Kidney glomerular epithelial cell (primary cell): Measurements from ENCODE around the gene MACC1.
"Not testable (repeated sequence)": the region's sequence is repeated elsewhere in the genome, so short reads cannot be mapped to it uniquely, and the experiment has no call there.

ENCODE experiments used
- DNase-seq: peaks from one replicate; lab custom pipeline; 2025; lab: John Stamatoyannopoulos, UW

The MACC1 gene

GRCh38 chr7:20207811-20208210, 9.4 kb downstream of the MACC1 start:
- DNase-seq = not testable (repeated sequence)

GRCh38 chr7:20206104-20206896, 10.9 kb downstream of the MACC1 start:
- peak; percentile 68 for DNase-seq

GRCh38 chr7:20203316-20203715, 13.9 kb downstream of the MACC1 start:
- no peak for DNase-seq

GRCh38 chr7:20201380-20201779, 15.8 kb downstream of the MACC1 start:
- no peak for DNase-seq

GRCh38 chr7:20200971-20201370, 16.2 kb downstream of the MACC1 start:
- DNase-seq = no peak

DNA sequence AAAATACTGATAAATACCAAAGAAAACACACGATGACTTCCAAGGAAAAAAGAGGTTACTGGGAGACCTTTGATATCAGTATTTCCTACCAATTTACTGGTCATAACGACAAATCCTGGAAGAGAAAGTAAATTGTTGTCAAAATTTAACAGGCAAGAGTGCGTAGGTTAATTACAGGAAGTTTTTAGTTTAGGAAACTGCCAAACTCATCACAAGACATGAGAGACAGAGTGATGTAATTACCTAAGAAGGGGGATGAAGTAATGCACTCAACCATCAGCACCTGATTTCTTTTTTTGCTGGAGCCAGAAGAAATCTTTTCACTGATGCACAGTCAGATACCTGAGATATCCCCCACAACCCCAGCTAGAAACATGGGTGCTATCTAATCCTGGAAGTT, 16.8 kb downstream of the MACC1 start:
- no peak for DNase-seq

DNA sequence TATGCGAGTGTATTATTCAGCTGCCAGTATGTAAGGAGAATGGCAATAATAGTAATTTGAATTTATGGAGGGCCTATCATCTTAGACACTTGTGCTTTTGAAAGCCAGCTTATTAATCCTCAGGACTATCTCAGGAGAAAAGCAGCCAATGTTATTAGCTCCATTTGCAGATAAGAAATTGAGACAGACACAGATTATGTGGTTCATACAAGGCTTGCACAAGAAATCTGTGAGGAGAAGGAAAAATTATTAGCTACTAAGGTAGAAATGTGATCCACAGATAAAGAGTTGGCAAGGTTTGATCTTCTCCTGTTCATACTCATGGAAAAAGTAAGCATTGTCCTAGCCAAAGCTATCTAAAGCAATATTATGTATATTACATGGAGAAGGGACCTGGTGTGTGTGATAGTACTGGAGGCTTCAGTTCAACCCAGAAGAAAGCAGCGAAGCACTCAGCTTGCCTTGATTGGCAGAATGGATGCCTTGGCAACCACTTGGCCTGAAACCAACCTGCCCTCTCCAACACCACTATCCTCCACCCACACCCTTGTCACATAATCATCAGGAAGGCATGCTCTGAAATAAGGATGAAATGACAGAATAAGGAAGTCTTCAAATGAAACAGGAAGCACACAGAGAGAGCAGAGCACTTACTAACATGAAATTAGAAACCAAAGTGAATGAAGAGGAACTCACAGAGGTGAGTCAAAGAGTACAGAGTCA, 18.0 kb downstream of the MACC1 start:
- peak; percentile 98 for DNase-seq

DNA sequence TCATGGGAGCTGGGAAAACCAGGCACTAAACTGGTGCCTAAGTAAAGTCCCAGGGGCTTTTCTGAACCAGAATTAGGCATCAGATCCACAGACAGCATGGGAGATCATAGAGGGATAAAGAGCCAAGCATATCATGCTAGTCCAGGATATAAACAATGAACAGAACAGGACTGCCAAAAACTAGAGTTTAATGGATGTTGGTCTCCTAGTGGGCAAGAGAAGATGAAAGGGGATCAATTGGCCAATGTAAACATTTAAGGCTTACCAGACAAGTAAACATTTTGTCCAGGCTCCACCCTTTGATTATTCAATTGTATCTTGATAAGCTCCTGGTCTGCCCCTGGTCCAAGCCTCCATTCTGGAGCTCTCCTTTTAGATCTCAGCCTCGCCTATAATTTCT, 18.9 kb downstream of the MACC1 start:
- no peak for DNase-seq

DNA sequence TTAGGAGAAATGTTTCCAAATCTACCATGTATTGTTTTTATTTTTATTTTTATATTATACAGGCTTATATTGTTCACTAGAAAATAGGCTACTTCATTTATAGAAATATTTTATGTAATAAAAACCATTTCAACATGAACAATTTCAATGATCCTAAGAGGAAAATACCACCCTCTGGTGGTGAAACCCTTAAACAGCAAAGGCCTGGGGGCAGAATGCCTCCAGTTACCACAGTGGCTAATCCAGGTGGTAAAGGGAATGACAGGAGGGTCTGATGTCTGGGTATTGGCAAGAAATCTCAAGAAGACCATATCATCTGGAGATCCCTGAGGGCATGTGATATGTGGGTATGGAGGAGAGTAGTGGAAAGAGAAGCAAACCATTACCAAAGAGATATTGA, 19.3 kb downstream of the MACC1 start:
- DNase-seq = no peak

DNA sequence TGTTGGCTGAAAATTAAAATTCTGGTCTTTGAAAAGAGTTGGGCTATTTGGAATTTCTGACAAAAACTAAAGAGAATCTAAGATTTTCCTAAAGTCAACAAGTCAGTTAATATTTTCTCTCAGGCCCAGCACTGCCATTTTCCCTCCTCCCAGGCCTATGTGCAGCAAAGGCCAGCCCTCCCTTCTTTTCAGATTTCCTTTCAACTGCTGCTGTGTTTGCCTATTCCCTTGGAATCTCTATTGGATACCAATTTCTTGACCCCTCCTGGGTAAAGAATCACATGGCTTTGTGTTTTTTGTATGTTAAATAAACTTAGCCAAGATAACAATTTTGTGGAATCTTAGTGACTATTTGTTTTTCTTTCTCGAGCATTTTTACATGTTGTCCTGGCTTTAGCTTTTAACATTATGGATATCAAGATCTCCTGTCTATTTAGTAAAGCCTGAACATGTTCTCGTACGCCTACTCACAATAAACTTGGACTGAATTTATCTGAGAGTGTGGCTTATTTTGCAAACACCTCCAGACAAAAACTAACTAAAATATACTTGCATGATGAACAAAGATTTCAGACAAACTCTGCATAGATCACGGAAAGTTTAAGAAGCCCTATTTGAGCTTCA, 19.9 kb downstream of the MACC1 start:
- DNase-seq = no peak

DNA sequence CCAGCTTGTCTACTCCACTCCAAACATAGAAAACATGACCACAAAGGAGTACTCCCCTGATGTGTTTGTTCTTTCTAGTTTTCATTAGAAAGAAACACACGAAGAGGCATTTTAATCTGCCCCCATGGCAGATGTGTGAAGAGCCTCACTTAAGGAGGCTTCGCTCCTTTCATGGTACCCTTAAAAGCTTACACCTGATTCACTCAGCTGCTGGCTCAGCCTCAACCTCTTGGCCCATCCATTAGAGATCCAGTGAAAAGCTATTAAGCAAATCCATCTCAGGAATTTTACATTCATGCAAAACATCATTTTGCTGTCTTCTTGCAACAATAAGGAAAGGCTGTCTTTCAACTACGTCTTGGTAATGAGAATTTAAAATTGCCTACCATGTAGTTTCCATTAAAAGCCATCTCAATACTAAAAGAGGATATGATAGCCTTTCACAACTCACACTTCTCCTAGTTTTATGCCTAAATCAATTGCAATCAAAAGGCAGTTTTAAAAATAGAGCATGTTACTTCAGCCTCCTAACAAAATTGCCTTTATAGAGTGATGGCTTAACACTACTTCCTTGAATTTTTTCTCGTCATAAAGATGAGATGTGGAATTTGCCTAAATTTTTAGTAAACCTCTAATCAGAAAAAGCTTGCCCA, 22.7 kb downstream of the MACC1 start:
- DNase-seq = no peak

- no peak for DNase-seq
Measured at GRCh38 chr7:20193873-20194272, 23.3 kb downstream of the MACC1 start.

- DNase-seq = no peak
Measured at GRCh38 chr7:20193242-20193777, 23.9 kb downstream of the MACC1 start.

GRCh38 chr7:20191391-20191869, 25.8 kb downstream of the MACC1 start:
- no peak for DNase-seq

GRCh38 chr7:20190560-20191390, 26.4 kb downstream of the MACC1 start:
- DNase-seq = no peak

DNA sequence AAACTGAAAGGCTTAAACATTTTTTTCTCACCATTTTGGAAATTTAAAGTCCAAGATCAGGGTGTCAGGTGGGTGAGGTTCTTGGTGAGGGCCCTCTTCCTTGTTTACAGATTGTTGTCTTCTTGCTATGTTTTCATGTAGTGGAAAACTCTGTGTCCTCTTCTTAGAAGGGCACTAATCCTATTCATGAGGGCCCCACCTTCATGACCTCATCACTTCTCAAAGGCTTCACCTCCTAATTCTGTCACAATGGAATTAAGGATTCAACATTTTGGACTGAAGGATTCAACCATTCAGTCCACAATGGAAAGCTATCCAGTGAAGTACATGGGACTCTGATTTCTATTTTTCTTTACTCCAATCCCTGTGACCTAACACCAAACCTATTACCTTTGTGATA, 27.3 kb downstream of the MACC1 start:
- DNase-seq = no peak

- DNase-seq = no peak
Measured at GRCh38 chr7:20188567-20188966, 28.6 kb downstream of the MACC1 start.

DNA sequence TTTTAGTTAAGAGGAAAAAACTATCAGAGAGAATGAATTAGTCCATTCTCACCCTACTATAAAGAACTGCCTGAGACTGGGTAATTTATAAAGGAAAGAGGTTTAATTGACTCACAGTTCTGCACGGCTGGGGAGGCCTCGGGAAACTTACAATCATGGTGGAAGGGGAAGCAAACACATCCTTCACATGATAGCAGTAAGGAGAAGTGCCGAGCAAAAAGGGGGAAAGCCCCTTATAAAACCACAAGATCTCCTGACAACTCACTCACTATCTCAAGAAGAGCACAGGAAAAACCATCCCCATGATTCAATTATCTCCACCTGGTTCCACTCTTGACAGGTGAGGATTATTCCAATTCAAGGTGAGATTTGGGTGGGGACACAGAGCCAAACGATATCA, 29.3 kb downstream of the MACC1 start:
- not testable (repeated sequence) for DNase-seq

DNA sequence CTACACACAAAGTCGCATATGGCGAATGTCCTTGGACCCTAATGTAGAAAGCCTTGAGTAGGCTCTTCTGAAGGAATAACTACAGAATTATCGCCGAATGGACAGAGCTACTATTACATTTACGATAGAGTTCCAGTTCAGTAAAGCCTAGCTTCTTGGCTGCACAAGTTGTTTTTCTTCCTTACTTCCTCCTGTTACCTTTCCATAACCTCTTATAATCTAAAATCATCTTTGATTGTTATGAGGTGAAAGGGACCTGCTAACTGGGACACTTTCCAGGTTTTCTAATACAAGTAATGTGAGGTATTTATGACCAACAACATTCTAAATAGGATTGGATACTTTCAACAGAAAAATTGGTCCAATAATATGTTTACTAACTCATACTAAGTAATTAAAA, 31.2 kb downstream of the MACC1 start:
- DNase-seq = no peak

DNA sequence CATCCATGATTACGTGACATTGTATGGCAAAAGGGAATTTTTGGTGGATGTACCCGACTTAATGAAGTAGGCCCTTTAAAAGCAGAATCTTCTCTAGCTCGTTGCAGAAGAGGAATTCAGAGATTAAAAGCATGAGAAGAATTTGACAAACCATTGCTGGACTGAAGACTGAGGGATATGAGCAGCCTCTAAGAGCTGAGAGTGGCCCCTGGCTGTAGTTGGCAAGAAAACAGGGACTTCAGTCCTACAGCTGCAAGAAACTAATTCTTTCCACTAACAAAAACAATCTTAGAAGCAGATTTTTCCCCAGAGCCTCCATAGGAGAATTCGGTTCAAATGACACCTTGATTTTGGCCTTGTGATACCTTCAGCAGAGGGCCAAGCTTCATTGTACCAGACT, 34.1 kb downstream of the MACC1 start:
- no peak for DNase-seq

DNA sequence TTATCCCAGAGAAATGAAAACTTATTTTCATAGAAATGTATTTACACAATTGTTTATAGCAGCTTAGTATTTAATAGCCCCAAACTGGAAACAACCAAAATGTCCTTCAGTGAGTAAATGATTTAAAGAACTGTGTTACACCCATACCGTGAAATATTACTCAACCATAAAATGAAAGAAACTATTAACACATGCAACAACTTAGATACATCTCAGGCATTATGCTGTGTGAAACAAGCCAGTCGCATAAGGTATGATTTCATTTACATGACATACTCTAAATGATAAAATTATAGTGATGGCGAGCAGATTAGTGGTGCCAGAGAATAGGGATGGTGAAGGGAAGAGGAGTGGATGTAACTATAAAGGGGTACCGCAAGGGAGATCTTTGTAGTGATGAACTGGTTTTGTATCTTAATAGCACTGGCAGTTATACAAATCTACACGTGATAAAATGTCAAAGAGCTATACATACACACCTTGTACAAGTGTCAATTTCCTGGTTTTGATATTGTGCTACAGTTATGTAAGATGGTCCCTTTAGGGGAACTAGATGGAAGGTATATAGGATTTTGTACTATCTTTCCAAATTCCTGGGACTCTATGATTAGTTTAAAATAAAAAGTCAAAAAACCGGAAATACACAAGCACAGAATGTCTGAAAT, 40.5 kb downstream of the MACC1 start:
- no peak for DNase-seq
